GM23338 (cell line): ENCODE results near the gene GFER. TPM values are rescaled to one million over a fixed set of nuclear protein-coding genes. Genes with fewer than 3 reads are reported as not detected.
"Not testable (repeated sequence)": the region's sequence is repeated elsewhere in the genome, so short reads cannot be mapped to it uniquely, and the experiment has no call there.

Source experiments
- ATAC-seq: fragments of 200-7000 bp; cut with Tn5 transposase; 3 replicates; pipeline ENCODE4 v1.9.1; 2020
- DNase-seq: peaks from one replicate; pipeline ENCODE4 v3.0.0-alpha.2; 2015; ENCODE audit warnings: low spot score
- H2AFZ ChIP-seq: fragments of 200-600 bp; sonication (generic); 2 replicates; pipeline ENCODE4 v1.8.0; 2016; ENCODE audit warnings: antibody characterized with exemption, mild to moderate bottlenecking, moderate library complexity
- H3F3A ChIP-seq: fragments of 200-600 bp; sonication (generic); replicated peaks from 2 replicates; pipeline ENCODE4 v1.8.0; 2017; ENCODE audit warnings: antibody characterized with exemption, mixed run types, low read depth
- H3K27ac ChIP-seq: fragments of 200-600 bp; sonication (generic); 2 replicates; pipeline ENCODE4 v1.6.1; 2016; ENCODE audit warnings: low read depth
- H3K27me3 ChIP-seq: fragments of 200-600 bp; sonication (generic); 2 replicates; pipeline ENCODE4 v1.8.0; 2016; ENCODE audit warnings: mild to moderate bottlenecking, mixed run types, moderate library complexity; ENCODE audit not compliant: insufficient read depth
- H3K36me3 ChIP-seq: fragments of 200-600 bp; sonication (generic); 2 replicates; pipeline ENCODE4 v1.8.0; 2016; ENCODE audit warnings: mild to moderate bottlenecking; ENCODE audit not compliant: insufficient read depth
- H3K4me1 ChIP-seq: fragments of 200-600 bp; sonication (generic); 2 replicates; pipeline ENCODE4 v1.8.0; 2016; ENCODE audit warnings: mild to moderate bottlenecking, moderate library complexity; ENCODE audit not compliant: insufficient read depth
- H3K4me2 ChIP-seq: fragments of 200-600 bp; sonication (generic); 2 replicates; pipeline ENCODE4 v1.7.1; 2017; ENCODE audit warnings: mixed run types
- H3K4me3 ChIP-seq: fragments of 200-600 bp; sonication (generic); 2 replicates; pipeline ENCODE4 v1.6.1; 2016; ENCODE audit warnings: mixed run types
- H3K79me2 ChIP-seq: fragments of 200-600 bp; sonication (generic); replicated peaks from 2 replicates; pipeline ENCODE4 v1.8.0; 2017; ENCODE audit warnings: mild to moderate bottlenecking; ENCODE audit not compliant: insufficient read depth
- H3K9me2 ChIP-seq: fragments of 200-600 bp; sonication (generic); 2 replicates; pipeline ENCODE4 v1.8.0; 2017; ENCODE audit not compliant: insufficient read depth
- H4K20me1 ChIP-seq: fragments of 200-600 bp; sonication (generic); replicated peaks from 2 replicates; pipeline ENCODE4 v1.8.0; 2017; ENCODE audit warnings: mild to moderate bottlenecking; ENCODE audit not compliant: insufficient read depth
- H3K27ac Mint-ChIP-seq: 2 replicates; pipeline ENCODE4 v1.8.0; 2020; ENCODE audit warnings: inconsistent platforms, mild to moderate bottlenecking, moderate library complexity, mixed read lengths
- H3K27me3 Mint-ChIP-seq: 3 replicates; pipeline ENCODE4 v1.8.0; 2022; ENCODE audit warnings: low read depth, mild to moderate bottlenecking, moderate library complexity, mixed read lengths, inconsistent platforms; ENCODE audit not compliant: insufficient read depth, poor library complexity
- H3K36me3 Mint-ChIP-seq: 3 replicates; pipeline ENCODE4 v1.8.0; 2021; ENCODE audit warnings: low read depth, mild to moderate bottlenecking, inconsistent platforms, moderate library complexity, mixed read lengths
- H3K4me1 Mint-ChIP-seq: 3 replicates; pipeline ENCODE4 v1.8.0; 2020; ENCODE audit warnings: mild to moderate bottlenecking, inconsistent platforms, mixed read lengths
- H3K4me3 Mint-ChIP-seq: 3 replicates; pipeline ENCODE4 v1.8.0; 2021; ENCODE audit warnings: moderate library complexity, mild to moderate bottlenecking, inconsistent platforms, mixed read lengths
- H3K9me3 Mint-ChIP-seq: 3 replicates; pipeline ENCODE4 v1.8.0; 2020; ENCODE audit warnings: moderate library complexity, mild to moderate bottlenecking, inconsistent platforms, mixed read lengths
- CREB1 ChIP-seq: fragments of 250-450 bp; sonication (Bioruptor Pico); IDR thresholded peaks from 2 replicates; pipeline ENCODE4 v1.5.0; 2020; ENCODE audit warnings: low read depth, mild to moderate bottlenecking, moderate library complexity
- CTCF ChIP-seq, 2 experiments: fragments of 200-600 bp in 1 of 2; sonication (generic) in 1 of 2; conservative IDR thresholded peaks; 2 replicates each; pipeline versions ENCODE4 v1.5.1 to v1.6.1; 2016 to 2017; ENCODE audit warnings: antibody characterized with exemption in 2 of 2, low read depth in 2 of 2, mild to moderate bottlenecking in 2 of 2, moderate library complexity in 1 of 2
- ETS1 ChIP-seq: IDR thresholded peaks from 2 replicates; pipeline ENCODE4 v1.6.1; 2016; ENCODE audit warnings: antibody characterized with exemption
- EZH2phosphoT487 ChIP-seq: fragments of 200-600 bp; sonication (generic); IDR thresholded peaks from one replicate; pipeline ENCODE4 v1.8.1; 2018; ENCODE audit warnings: antibody characterized with exemption; ENCODE audit not compliant: unreplicated experiment
- JUNB ChIP-seq: IDR thresholded peaks from one replicate; pipeline ENCODE4 v1.6.1; 2016; ENCODE audit warnings: antibody characterized with exemption; ENCODE audit not compliant: unreplicated experiment
- POLR2AphosphoS5 ChIP-seq: IDR thresholded peaks from 2 replicates; pipeline ENCODE4 v1.6.1; 2016; ENCODE audit warnings: antibody characterized with exemption, low read depth
- REST ChIP-seq: IDR thresholded peaks from one replicate; pipeline ENCODE4 v1.6.1; 2018; ENCODE audit warnings: antibody characterized with exemption; ENCODE audit not compliant: unreplicated experiment
- ZNF331 ChIP-seq: fragments of 250-450 bp; sonication (Bioruptor Pico); IDR thresholded peaks from 2 replicates; pipeline ENCODE4 v1.5.0; 2020; ENCODE audit warnings: low read depth, mild to moderate bottlenecking, moderate library complexity
- polyA plus RNA-seq: library from polyadenylated mRNA; unstranded; fragments of >200 nt; fragmentation: Nextera tagmentation; extraction: Ambion mirVana; gene quantifications from 2 replicates; pipeline ENCODE4 v1.2.1, GENCODE V29; 2016
- total RNA-seq: library from RNA; depleted of rRNA; stranded (reverse); fragments of >200 nt; shearing (Covaris generic); gene quantifications from 2 replicates; pipeline ENCODE4 v1.2.3, GENCODE V29; 2014

GFER gene
- total and polyA plus RNA-seq, 2 experiments from 2014 or later: 40.1 to 64.5 TPM

GRCh38 chr16:2009791-2010510 lies 26.0 kb downstream of the GFER start, which contains the start of gene ZNF598:
ZNF598 (minus strand) TSS chr16:2009821.
- Mint-ChIP-seq H3K4me3 (peak within 1 kb of the TSS; percentile 91), H3K4me1 (peaks cover 30% of the 10 kb centered on the region), H3K36me3 (peaks cover 11% of the 10 kb centered on the region), H3K27me3 (peaks cover 11% of the 10 kb centered on the region), H3K9me3 (no peaks in the 10 kb centered on the region), H3K27ac (peak within 1 kb of the TSS; percentile 91)
- H3K79me2 ChIP-seq: peaks cover 37% of the 10 kb centered on the region
- peaks cover 14% of the 10 kb centered on the region; the same call in 1 of the 2 replicates for H3F3A ChIP-seq
- peaks cover 31% of the 10 kb centered on the region for H4K20me1 ChIP-seq
- H3K4me3 ChIP-seq: peak within 1 kb of the TSS; percentile 91
- peak within 1 kb of the TSS; percentile 92; the same call in 1 of the 2 replicates for H2AFZ ChIP-seq
- H3K36me3 ChIP-seq: no peaks in the 10 kb centered on the region
- TF ChIP-seq REST (no peak), ZNF331 (CRISPR knock-in tag) (no peak), EZH2phosphoT487 (no peak), JUNB (no peak), ETS1 (peak; percentile 78), CTCF (conservative IDR thresholded peaks at IDR 0.05; ENCODE audit: low read depth in 2 of 2) (no peak), CREB1 (CRISPR knock-in tag) (peak; percentile 88), POLR2AphosphoS5 (peak; percentile 54)
- H3K4me1 ChIP-seq: peaks cover 15% of the 10 kb centered on the region
- peak within 1 kb of the TSS; percentile 97 for H3K4me2 ChIP-seq
- H3K27me3 ChIP-seq: no peaks in the 10 kb centered on the region
- peak; percentile 86 for ATAC-seq
- DNase-seq: peak; percentile 91
- no peaks in the 10 kb centered on the region for H3K9me2 ChIP-seq
- H3K27ac ChIP-seq: peak within 1 kb of the TSS; percentile 85

- not testable (repeated sequence) for H3K4me2 ChIP-seq, H3K4me3 Mint-ChIP-seq, H3K9me3 Mint-ChIP-seq, H3K9me2 ChIP-seq, H2AFZ ChIP-seq, H3K27ac Mint-ChIP-seq, H3K36me3 Mint-ChIP-seq, H3K36me3 ChIP-seq, ATAC-seq, H3K27ac ChIP-seq, H3K4me3 ChIP-seq, H3K27me3 ChIP-seq, DNase-seq
- Mint-ChIP-seq H3K4me1 (peaks cover 21% of the 10 kb centered on the region), H3K27me3 (peaks cover 11% of the 10 kb centered on the region)
- peaks cover 11% of the 10 kb centered on the region for H3F3A ChIP-seq
- peaks cover 18% of the 10 kb centered on the region for H4K20me1 ChIP-seq
- peaks cover 26% of the 10 kb centered on the region for H3K79me2 ChIP-seq
- peaks cover 15% of the 10 kb centered on the region for H3K4me1 ChIP-seq
These were observed 27.7 kb downstream of the GFER start for GRCh38 chr16:2011726-2012125.
